HL-60 (cell line): ENCODE measurements around the gene SDCCAG8.

Experiments
- DNase-seq, 2 experiments: peaks; one replicate each; pipeline ENCODE4 v3.0.0-alpha.2; 2010 to 2020; ENCODE audit warnings: low read depth in 1 of 2, low spot score in 1 of 2
- H3K27ac ChIP-seq: fragments of 250-450 bp; sonication (Bioruptor Pico); replicated peaks from 2 replicates; pipeline ENCODE4 v1.5.1; 2020; ENCODE audit warnings: mild to moderate bottlenecking, moderate library complexity
- H3K27me3 ChIP-seq: fragments of 250-450 bp; sonication (Bioruptor Pico); 2 replicates; pipeline ENCODE4 v1.5.1; 2021; ENCODE audit warnings: mild to moderate bottlenecking, moderate library complexity; ENCODE audit not compliant: insufficient read depth, poor library complexity, severe bottlenecking
- H3K4me3 ChIP-seq: replicated peaks from 2 replicates; pipeline ENCODE4 v1.5.1; 2011; ENCODE audit warnings: mild to moderate bottlenecking, control low read depth, low read length; ENCODE audit not compliant: insufficient read depth
- GABPA ChIP-seq: IDR thresholded peaks from 2 replicates; pipeline ENCODE4 v1.6.1; 2012; ENCODE audit warnings: low read depth
- POLR2AphosphoS5 ChIP-seq: IDR thresholded peaks from 2 replicates; pipeline ENCODE4 v1.6.1; 2012; ENCODE audit warnings: low read depth
- SPI1 ChIP-seq: IDR thresholded peaks from 2 replicates; pipeline ENCODE4 v1.6.1; 2012; ENCODE audit warnings: low read depth, mild to moderate bottlenecking, borderline replicate concordance
- TF ChIP-seq, protein P1 (sequence below): IDR thresholded peaks from 2 replicates; pipeline ENCODE4 v1.6.1; 2012; ENCODE audit warnings: low read depth; ENCODE audit not compliant: insufficient replicate concordance
- TF ChIP-seq, protein P2 (sequence below): IDR thresholded peaks from one replicate; pipeline ENCODE4 v1.5.1; 2011; ENCODE audit warnings: low read length, control low read depth, inconsistent platforms; ENCODE audit not compliant: insufficient read depth

The SDCCAG8 gene

DNA sequence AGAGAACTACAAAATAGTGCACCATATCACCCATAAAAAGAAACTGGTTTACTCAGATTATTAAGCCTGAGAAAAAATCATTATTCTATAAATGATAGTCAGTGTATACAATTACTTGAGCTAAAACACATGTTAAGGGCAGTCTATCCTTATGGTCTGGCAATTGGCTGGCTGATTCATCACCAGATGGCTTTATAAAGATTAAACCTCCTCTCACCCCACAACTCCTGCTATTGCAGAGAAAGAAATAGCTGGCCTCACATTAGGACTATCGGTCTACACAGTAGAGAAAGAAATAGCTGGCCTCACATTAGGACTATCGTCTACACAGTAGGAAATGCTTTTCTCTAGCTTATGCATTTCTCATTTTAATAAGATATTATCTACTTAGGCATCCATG is 21.9 kb upstream of the SDCCAG8 start:
- no peak for DNase-seq
- no peaks in the 10 kb centered on the region for H3K27me3 ChIP-seq
- H3K27ac ChIP-seq = no peak overlapping the region
- H3K4me3 ChIP-seq = no peak overlapping the region
- no peak for TF ChIP-seq GABPA
- TF ChIP-seq, protein P1, sequence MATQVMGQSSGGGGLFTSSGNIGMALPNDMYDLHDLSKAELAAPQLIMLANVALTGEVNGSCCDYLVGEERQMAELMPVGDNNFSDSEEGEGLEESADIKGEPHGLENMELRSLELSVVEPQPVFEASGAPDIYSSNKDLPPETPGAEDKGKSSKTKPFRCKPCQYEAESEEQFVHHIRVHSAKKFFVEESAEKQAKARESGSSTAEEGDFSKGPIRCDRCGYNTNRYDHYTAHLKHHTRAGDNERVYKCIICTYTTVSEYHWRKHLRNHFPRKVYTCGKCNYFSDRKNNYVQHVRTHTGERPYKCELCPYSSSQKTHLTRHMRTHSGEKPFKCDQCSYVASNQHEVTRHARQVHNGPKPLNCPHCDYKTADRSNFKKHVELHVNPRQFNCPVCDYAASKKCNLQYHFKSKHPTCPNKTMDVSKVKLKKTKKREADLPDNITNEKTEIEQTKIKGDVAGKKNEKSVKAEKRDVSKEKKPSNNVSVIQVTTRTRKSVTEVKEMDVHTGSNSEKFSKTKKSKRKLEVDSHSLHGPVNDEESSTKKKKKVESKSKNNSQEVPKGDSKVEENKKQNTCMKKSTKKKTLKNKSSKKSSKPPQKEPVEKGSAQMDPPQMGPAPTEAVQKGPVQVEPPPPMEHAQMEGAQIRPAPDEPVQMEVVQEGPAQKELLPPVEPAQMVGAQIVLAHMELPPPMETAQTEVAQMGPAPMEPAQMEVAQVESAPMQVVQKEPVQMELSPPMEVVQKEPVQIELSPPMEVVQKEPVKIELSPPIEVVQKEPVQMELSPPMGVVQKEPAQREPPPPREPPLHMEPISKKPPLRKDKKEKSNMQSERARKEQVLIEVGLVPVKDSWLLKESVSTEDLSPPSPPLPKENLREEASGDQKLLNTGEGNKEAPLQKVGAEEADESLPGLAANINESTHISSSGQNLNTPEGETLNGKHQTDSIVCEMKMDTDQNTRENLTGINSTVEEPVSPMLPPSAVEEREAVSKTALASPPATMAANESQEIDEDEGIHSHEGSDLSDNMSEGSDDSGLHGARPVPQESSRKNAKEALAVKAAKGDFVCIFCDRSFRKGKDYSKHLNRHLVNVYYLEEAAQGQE = no peak
- TF ChIP-seq, protein P2, sequence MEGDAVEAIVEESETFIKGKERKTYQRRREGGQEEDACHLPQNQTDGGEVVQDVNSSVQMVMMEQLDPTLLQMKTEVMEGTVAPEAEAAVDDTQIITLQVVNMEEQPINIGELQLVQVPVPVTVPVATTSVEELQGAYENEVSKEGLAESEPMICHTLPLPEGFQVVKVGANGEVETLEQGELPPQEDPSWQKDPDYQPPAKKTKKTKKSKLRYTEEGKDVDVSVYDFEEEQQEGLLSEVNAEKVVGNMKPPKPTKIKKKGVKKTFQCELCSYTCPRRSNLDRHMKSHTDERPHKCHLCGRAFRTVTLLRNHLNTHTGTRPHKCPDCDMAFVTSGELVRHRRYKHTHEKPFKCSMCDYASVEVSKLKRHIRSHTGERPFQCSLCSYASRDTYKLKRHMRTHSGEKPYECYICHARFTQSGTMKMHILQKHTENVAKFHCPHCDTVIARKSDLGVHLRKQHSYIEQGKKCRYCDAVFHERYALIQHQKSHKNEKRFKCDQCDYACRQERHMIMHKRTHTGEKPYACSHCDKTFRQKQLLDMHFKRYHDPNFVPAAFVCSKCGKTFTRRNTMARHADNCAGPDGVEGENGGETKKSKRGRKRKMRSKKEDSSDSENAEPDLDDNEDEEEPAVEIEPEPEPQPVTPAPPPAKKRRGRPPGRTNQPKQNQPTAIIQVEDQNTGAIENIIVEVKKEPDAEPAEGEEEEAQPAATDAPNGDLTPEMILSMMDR = no peak
- no peak for TF ChIP-seq SPI1
- no peak for TF ChIP-seq POLR2AphosphoS5

DNA sequence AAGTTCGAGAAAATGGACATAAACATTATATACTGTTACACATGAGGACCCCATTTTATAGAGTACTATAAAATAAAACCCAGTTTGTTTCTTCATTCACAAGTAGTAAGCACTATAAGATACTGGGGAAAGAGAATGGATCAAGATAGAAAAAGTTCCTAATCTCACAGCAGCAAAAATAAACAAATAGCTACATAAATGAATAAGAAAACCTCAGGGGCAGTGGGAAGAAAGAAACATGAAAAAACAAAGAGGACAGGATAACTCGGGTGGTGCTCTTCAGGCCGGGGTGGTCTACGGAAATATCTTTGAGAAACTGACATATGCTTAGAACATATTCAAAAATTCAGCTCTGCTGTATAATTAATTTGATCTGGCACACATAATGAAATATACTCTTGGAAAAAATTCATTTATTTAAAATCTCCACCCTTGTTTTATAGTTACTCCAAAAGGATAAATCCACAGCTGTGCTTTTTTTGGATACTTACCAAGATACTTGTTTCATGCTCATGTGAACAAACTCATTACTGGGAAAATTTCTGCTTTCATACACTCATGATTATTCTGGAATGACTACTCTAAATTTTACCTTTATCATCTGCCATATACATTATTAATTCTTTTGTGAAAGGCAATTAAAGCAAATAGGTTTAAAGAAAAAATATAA is 20.7 kb upstream of the SDCCAG8 start:
- no peak for DNase-seq

DNA sequence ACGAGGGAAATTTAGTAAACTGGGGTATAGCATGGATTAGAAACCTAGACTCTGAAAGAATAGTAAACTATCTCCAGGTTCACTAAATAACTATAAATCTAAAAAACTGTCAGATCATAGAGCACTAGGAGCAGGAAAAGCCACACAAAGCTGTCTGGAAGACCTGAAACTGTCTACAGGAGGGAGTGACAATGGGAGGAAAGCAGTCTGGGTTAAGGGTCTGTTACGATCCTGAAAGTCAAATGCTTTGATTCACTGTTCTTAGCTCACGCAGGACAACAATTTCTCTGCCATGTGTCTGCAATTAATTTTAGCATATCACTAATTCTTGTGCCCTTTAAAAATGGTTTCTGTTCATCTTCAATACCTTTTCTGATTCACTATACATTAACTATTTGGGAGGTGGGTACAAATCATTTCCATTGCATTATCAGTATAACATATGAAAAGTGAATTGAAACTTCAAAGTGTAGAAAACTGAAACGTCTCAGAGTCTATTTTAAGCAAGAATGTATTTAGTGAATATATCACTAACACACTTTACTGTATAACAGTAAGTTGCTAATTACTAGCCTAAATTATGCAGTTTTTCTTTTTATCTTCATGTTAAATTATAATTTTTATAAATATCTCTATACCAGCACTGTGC is 19.1 kb upstream of the SDCCAG8 start:
- DNase-seq = no peak
- Histone ChIP-seq H3K27ac (no peak overlapping the region), H3K27me3 (no peaks in the 10 kb centered on the region), H3K4me3 (no peak overlapping the region)
- no peak for TF ChIP-seq POLR2AphosphoS5
- TF ChIP-seq, protein P2 = no peak
- TF ChIP-seq GABPA = no peak
- TF ChIP-seq, protein P1 = no peak
- no peak for TF ChIP-seq SPI1

More for the DNA sequence above, 20.7 kb upstream of the SDCCAG8 start:
- no peak for TF ChIP-seq GABPA
- TF ChIP-seq, protein P2 = no peak
- no peak for TF ChIP-seq POLR2AphosphoS5
- TF ChIP-seq, protein P1 = no peak
- TF ChIP-seq SPI1 = no peak
- Histone ChIP-seq H3K27ac (no peak overlapping the region), H3K27me3 (no peaks in the 10 kb centered on the region), H3K4me3 (no peak overlapping the region)
